Measurements from ENCODE around the gene LSAMP. TPM values are rescaled to one million over a fixed set of nuclear protein-coding genes. Genes with fewer than 3 reads are reported as not detected.

Gene LSAMP
- total RNA-seq, 1 donor from 2014 or later = 18.0 TPM

DNA sequence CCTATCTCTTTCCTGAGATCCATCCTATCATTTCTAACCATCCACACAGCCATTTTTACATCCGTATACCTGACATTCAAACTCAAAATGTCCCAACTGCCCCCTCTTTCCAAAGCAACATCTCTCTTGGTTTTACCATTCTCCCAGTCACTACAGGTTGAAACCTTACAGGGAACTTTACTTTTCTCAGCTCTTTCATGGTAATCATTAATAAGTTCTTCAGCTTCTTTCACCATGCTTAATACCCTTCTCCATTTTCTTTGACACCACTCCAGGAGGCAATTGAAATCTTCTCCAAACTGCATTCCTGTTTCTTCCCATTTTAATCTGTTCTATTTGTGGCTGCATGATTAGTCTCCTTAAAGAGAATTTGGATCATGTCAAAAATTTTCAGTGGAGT is 469.5 kb downstream of the LSAMP start:
- H3K36me3 ChIP-seq = no peaks in the 10 kb centered on the region
- H3K4me3 ChIP-seq = no peak overlapping the region
- TF ChIP-seq, protein P1, sequence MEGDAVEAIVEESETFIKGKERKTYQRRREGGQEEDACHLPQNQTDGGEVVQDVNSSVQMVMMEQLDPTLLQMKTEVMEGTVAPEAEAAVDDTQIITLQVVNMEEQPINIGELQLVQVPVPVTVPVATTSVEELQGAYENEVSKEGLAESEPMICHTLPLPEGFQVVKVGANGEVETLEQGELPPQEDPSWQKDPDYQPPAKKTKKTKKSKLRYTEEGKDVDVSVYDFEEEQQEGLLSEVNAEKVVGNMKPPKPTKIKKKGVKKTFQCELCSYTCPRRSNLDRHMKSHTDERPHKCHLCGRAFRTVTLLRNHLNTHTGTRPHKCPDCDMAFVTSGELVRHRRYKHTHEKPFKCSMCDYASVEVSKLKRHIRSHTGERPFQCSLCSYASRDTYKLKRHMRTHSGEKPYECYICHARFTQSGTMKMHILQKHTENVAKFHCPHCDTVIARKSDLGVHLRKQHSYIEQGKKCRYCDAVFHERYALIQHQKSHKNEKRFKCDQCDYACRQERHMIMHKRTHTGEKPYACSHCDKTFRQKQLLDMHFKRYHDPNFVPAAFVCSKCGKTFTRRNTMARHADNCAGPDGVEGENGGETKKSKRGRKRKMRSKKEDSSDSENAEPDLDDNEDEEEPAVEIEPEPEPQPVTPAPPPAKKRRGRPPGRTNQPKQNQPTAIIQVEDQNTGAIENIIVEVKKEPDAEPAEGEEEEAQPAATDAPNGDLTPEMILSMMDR (IDR thresholded peaks at IDR 0.05) = no peak
- no peak for TF ChIP-seq EZH2 (IDR thresholded peaks at IDR 0.05)
- TF ChIP-seq EZH2phosphoT487 (IDR thresholded peaks at IDR 0.05) = no peak
- Mint-ChIP-seq H3K36me3 (no peaks in the 10 kb centered on the region), H3K27me3 (ENCODE audit: insufficient read depth, low read depth) (peaks cover 2% of the 10 kb centered on the region), H3K4me1 (peaks cover 19% of the 10 kb centered on the region), H3K27ac (no peak overlapping the region), H3K9me3 (no peaks in the 10 kb centered on the region), H3K4me3 (no peak overlapping the region)
- H3K4me2 ChIP-seq = peak overlapping the region; percentile 21
- no peak overlapping the region for H3K9ac ChIP-seq
- no peak overlapping the region for H3K27ac ChIP-seq
- peaks cover 11% of the 10 kb centered on the region for H3K4me1 ChIP-seq
- H3K9me3 ChIP-seq (ENCODE audit: low read depth) = no peaks in the 10 kb centered on the region
- H3F3A ChIP-seq (ENCODE audit: low read depth) = no peaks in the 10 kb centered on the region
- no peaks in the 10 kb centered on the region for H3K79me2 ChIP-seq (ENCODE audit: low read depth)
- DNase-seq (ENCODE audit: low spot score) = no peak
- no peak overlapping the region for H2AFZ ChIP-seq (replicated peaks)
- no peaks in the 10 kb centered on the region for H4K20me1 ChIP-seq (ENCODE audit: low read depth)
- no peaks in the 10 kb centered on the region for H3K27me3 ChIP-seq

DNA sequence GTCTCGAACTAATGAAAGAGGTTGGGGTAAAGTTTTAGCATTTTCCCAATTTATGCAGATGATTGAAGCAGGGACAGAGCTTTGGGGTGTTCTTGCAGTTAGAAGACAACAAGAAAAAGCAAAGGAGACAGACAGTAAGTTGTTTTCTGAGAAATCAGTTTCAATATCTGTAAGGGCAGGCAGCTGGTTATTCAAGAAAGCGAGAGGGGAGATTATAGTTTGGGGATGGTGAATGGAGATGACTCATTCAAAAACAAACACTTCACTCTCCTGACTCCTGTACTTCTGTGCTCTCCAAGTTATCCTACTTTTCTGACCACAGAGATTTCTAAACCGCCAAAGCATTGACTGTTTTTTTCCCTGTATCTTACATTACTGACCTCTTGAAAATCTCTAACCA is 469.9 kb downstream of the LSAMP start:
- H3F3A ChIP-seq (ENCODE audit: low read depth) = no peaks in the 10 kb centered on the region
- H3K36me3 Mint-ChIP-seq = no peaks in the 10 kb centered on the region
- no peak overlapping the region for H3K4me3 ChIP-seq
- no peaks in the 10 kb centered on the region for H4K20me1 ChIP-seq (ENCODE audit: low read depth)
- H3K9me3 ChIP-seq (ENCODE audit: low read depth) = no peaks in the 10 kb centered on the region
- peaks cover 11% of the 10 kb centered on the region for H3K4me1 ChIP-seq
- peak overlapping the region; percentile 21 for H3K4me2 ChIP-seq
- H3K27me3 Mint-ChIP-seq (ENCODE audit: insufficient read depth, low read depth) = peaks cover 2% of the 10 kb centered on the region
- H3K79me2 ChIP-seq (ENCODE audit: low read depth) = no peaks in the 10 kb centered on the region
- H2AFZ ChIP-seq (replicated peaks) = no peak overlapping the region
- H3K27me3 ChIP-seq = no peaks in the 10 kb centered on the region
- no peaks in the 10 kb centered on the region for H3K9me3 Mint-ChIP-seq
- no peak for DNase-seq (ENCODE audit: low spot score)
- no peak overlapping the region for H3K27ac Mint-ChIP-seq
- no peak overlapping the region for H3K27ac ChIP-seq
- TF ChIP-seq EZH2 (IDR thresholded peaks at IDR 0.05) (no peak), EZH2phosphoT487 (IDR thresholded peaks at IDR 0.05) (no peak)
- TF ChIP-seq, protein P1 (IDR thresholded peaks at IDR 0.05) = no peak
- H3K4me1 Mint-ChIP-seq = peaks cover 19% of the 10 kb centered on the region
- no peak overlapping the region for H3K4me3 Mint-ChIP-seq
- no peaks in the 10 kb centered on the region for H3K36me3 ChIP-seq
- H3K9ac ChIP-seq = no peak overlapping the region

DNA sequence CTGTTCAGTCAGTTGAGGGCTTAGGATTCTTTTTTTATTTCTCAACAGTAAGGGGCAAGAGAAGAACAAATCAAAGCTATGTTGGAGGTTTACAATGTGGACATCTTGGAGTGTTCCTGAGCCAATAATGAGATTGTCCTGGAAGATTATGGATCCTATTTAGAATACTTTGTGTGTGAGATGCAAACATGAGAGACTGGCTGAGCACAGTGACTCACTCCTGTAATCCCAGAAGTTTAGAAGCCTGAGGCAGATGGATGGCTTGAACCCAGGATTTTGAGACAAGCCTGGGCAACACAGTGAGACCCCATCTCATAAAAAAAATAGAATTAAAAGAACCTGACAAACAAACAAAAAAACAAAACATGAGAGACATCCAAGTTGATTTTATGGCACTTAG is 470.3 kb downstream of the LSAMP start:
- Histone ChIP-seq H3K9ac (no peak overlapping the region), H3F3A (ENCODE audit: low read depth) (no peaks in the 10 kb centered on the region), H3K36me3 (no peaks in the 10 kb centered on the region), H3K9me3 (ENCODE audit: low read depth) (no peaks in the 10 kb centered on the region), H3K79me2 (ENCODE audit: low read depth) (no peaks in the 10 kb centered on the region), H2AFZ (replicated peaks) (no peak overlapping the region), H3K4me3 (no peak overlapping the region), H3K27ac (no peak overlapping the region), H4K20me1 (ENCODE audit: low read depth) (no peaks in the 10 kb centered on the region), H3K4me1 (peaks cover 11% of the 10 kb centered on the region), H3K27me3 (no peaks in the 10 kb centered on the region), H3K4me2 (no peak overlapping the region)
- Mint-ChIP-seq H3K27ac (no peak overlapping the region), H3K27me3 (ENCODE audit: insufficient read depth, low read depth) (peaks cover 2% of the 10 kb centered on the region), H3K36me3 (no peaks in the 10 kb centered on the region), H3K9me3 (no peaks in the 10 kb centered on the region), H3K4me1 (peaks cover 19% of the 10 kb centered on the region), H3K4me3 (no peak overlapping the region)
- TF ChIP-seq EZH2 (IDR thresholded peaks at IDR 0.05) (no peak), EZH2phosphoT487 (IDR thresholded peaks at IDR 0.05) (no peak)
- TF ChIP-seq, protein P1 (IDR thresholded peaks at IDR 0.05) = no peak
- no peak for DNase-seq (ENCODE audit: low spot score)

Data from neural progenitor cell (in vitro differentiated cells).